Calu3 (cell line): Measurements from ENCODE around the gene TMEM11. TPM values are rescaled to one million over a fixed set of nuclear protein-coding genes. Genes with fewer than 3 reads are reported as not detected.

Source experiments
- BruUV-seq: library from RNA; stranded (reverse); fragments of 400-500 nt; replicated peaks from 2 replicates; lab custom pipeline; 2021; lab: Mats Ljungman, UMichigan
- CTCF ChIA-PET: fragments of 300-600 bp; sonication (Branson Sonifier 250); formaldehyde crosslinking; loops from one replicate; lab custom pipeline; 2022; ENCODE audit warnings: antibody characterized with exemption; lab: Charles Lee
- DNase-seq: peaks from one replicate; pipeline ENCODE4 v3.0.0; 2022
- H3K27ac Mint-ChIP-seq: one replicate; pipeline ENCODE4 v1.8.0; 2022; ENCODE audit warnings: mixed read lengths; ENCODE audit not compliant: unreplicated experiment
- H3K27me3 Mint-ChIP-seq: one replicate; pipeline ENCODE4 v1.8.0; 2022; ENCODE audit warnings: mixed read lengths; ENCODE audit not compliant: unreplicated experiment
- H3K36me3 Mint-ChIP-seq: one replicate; pipeline ENCODE4 v1.8.0; 2022; ENCODE audit warnings: mild to moderate bottlenecking, moderate library complexity, mixed read lengths; ENCODE audit not compliant: insufficient read depth, unreplicated experiment
- H3K4me1 Mint-ChIP-seq: one replicate; pipeline ENCODE4 v1.8.0; 2022; ENCODE audit warnings: mild to moderate bottlenecking, low read depth, mixed read lengths; ENCODE audit not compliant: unreplicated experiment
- H3K4me3 Mint-ChIP-seq: one replicate; pipeline ENCODE4 v1.8.0; 2022; ENCODE audit warnings: mild to moderate bottlenecking, low read depth, moderate library complexity, mixed read lengths; ENCODE audit not compliant: unreplicated experiment
- H3K9me3 Mint-ChIP-seq: one replicate; pipeline ENCODE4 v1.8.0; 2022; ENCODE audit warnings: low read depth, mixed read lengths; ENCODE audit not compliant: unreplicated experiment
- intact Hi-C: fragments of 100-400 bp; cut with micrococcal nuclease; formaldehyde crosslinking; loops from one replicate; pipeline ENCODE4 v1.10.0; 2022; ENCODE audit not compliant: unreplicated experiment
- total RNA-seq: library from RNA; stranded (reverse); gene quantifications from 2 replicates; pipeline ENCODE4 v1.2.3, GENCODE V29; 2022
- TF ChIP-seq, protein P1 (sequence below): fragments of 200-600 bp; IDR thresholded peaks from one replicate; pipeline ENCODE4 v1.8.0; 2022; ENCODE audit warnings: antibody characterized with exemption; ENCODE audit not compliant: unreplicated experiment

The TMEM11 gene
- total RNA-seq, 1 experiment from 2014 or later = 18.9 TPM

DNA sequence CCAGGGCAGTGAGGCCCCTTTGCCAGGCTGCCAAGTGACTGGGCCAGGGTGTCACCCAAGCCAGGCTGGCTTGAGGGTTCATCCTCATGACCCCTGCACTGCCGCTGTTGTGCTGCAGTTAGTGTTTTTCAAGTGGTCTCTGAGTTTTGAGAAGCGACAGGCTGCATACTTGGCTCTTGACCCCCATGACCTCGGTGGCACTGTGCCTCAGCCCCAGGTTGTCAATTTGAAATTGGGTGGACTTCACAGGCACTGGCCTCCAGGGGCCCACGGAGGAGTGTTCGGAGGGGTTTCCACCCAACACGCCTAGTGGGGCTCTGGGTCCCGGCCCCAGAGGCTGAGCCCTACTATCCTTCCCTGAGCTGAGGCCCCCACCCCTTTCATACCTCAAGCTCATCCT is 44.5 kb downstream of the TMEM11 start:
- Mint-ChIP-seq H3K4me3 (no peak overlapping the region), H3K9me3 (no peaks in the 10 kb centered on the region), H3K4me1 (no peaks in the 10 kb centered on the region), H3K27me3 (no peaks in the 10 kb centered on the region), H3K27ac (no peak overlapping the region), H3K36me3 (peaks cover 3% of the 10 kb centered on the region)
- TF ChIP-seq, protein P1, sequence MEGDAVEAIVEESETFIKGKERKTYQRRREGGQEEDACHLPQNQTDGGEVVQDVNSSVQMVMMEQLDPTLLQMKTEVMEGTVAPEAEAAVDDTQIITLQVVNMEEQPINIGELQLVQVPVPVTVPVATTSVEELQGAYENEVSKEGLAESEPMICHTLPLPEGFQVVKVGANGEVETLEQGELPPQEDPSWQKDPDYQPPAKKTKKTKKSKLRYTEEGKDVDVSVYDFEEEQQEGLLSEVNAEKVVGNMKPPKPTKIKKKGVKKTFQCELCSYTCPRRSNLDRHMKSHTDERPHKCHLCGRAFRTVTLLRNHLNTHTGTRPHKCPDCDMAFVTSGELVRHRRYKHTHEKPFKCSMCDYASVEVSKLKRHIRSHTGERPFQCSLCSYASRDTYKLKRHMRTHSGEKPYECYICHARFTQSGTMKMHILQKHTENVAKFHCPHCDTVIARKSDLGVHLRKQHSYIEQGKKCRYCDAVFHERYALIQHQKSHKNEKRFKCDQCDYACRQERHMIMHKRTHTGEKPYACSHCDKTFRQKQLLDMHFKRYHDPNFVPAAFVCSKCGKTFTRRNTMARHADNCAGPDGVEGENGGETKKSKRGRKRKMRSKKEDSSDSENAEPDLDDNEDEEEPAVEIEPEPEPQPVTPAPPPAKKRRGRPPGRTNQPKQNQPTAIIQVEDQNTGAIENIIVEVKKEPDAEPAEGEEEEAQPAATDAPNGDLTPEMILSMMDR = no peak
- intact Hi-C loops = no loop called here
- no peak for DNase-seq
- CTCF ChIA-PET = no interaction called here
- BruUV-seq = no TSS peak

DNA sequence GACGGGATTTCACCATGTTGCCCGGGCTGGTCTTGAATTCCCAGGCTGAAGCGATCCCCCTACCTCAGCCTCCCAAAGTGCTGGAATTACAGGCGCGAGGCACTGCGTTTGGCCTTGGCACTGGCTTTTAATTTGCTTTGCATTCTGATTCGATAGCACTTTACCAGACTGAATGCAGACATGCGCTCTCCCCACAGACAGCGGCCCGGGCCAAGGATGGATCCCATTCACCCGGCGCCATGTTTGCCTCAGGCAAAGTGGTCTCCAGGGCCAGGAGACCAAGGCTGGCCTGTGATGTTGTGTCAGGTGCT is 45.5 kb downstream of the TMEM11 start:
- CTCF ChIA-PET = no interaction called here
- H3K27ac Mint-ChIP-seq = no peak overlapping the region
- H3K4me1 Mint-ChIP-seq = no peaks in the 10 kb centered on the region
- no peak for DNase-seq
- intact Hi-C loops = no loop called here
- BruUV-seq = no TSS peak
- H3K9me3 Mint-ChIP-seq = no peaks in the 10 kb centered on the region
- no peaks in the 10 kb centered on the region for H3K27me3 Mint-ChIP-seq
- H3K4me3 Mint-ChIP-seq = no peak overlapping the region
- TF ChIP-seq, protein P1 = no peak
- H3K36me3 Mint-ChIP-seq = peaks cover 3% of the 10 kb centered on the region

DNA sequence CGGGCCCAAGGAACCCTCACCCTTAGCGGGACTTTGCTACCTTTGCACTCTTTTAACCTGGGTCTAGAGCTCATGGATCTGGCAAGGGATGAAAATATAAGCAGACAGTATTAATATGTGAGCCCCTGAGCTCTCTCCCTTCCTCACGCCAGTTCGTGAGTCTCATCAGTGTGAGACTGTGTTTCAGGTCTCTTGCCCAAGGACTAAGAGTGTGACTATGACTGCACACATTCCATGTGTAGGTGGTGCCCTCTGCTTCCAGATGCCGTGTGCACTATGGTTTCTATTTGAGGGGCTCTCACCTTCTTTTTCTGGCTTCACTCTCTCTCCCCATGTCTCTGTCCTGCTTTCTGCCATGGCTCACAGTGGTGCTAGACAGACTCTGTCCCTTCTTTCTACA is 46.7 kb downstream of the TMEM11 start:
- H3K36me3 Mint-ChIP-seq = peaks cover 3% of the 10 kb centered on the region
- no peak overlapping the region for H3K27ac Mint-ChIP-seq
- DNase-seq = no peak
- no TSS peak for BruUV-seq
- H3K4me3 Mint-ChIP-seq = no peak overlapping the region
- H3K9me3 Mint-ChIP-seq = no peaks in the 10 kb centered on the region
- TF ChIP-seq, protein P1 = no peak
- intact Hi-C loops = no loop called here
- CTCF ChIA-PET = no interaction called here
- no peaks in the 10 kb centered on the region for H3K27me3 Mint-ChIP-seq
- H3K4me1 Mint-ChIP-seq = no peaks in the 10 kb centered on the region

DNA sequence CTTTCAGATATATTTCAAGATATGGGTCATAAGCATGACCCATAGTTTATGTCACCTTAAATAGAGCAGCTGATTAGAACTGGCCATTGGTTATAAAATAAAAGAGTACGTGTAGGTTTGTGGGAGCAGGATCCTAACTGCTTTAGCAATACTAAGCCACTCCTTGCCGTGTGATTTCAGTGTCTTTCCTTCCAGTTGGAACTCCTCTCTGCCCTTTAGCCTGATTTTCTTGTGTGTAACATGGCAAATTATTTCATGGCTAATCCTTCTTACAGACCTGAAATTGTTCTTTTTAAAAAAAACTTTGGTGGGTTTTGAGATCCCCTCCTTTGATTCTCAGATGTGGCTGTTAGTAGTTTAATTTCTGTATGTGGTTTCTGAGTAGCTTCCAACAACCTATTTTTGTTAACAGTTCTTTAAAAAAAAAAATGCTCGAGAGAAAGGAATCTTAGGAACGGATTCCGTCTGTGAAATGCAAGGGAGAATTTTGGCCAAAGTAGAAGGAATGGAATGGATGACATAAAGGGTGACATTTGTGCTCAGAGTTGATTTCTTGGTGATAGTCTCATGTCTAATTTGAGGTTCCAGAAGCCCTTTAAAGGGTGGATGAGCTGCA is 47.3 kb downstream of the TMEM11 start:
- H3K4me3 Mint-ChIP-seq = no peak overlapping the region
- H3K36me3 Mint-ChIP-seq = peaks cover under 1% of the 10 kb centered on the region
- H3K27ac Mint-ChIP-seq = no peak overlapping the region
- no peaks in the 10 kb centered on the region for H3K27me3 Mint-ChIP-seq
- no TSS peak for BruUV-seq
- CTCF ChIA-PET = no interaction called here
- H3K9me3 Mint-ChIP-seq = no peaks in the 10 kb centered on the region
- no peak for DNase-seq
- TF ChIP-seq, protein P1 = no peak
- peaks cover 1% of the 10 kb centered on the region for H3K4me1 Mint-ChIP-seq
- intact Hi-C loops = no loop called here
